GM12878 (cell line): ENCODE results near the gene CHAMP1. TPM values are rescaled to one million over a fixed set of nuclear protein-coding genes. Genes with fewer than 3 reads are reported as not detected.

Source experiments
- ATAC-seq: fragments of 200-7000 bp; cut with Tn5 transposase; 3 replicates; pipeline ENCODE4 v1.9.1; 2020; ENCODE audit warnings: mild to moderate bottlenecking, moderate library complexity
- BruUV-seq: library from RNA; stranded (reverse); fragments of 400-500 nt; replicated peaks from 2 replicates; lab custom pipeline; 2021; lab: Mats Ljungman, UMichigan
- CTCF ChIA-PET: fragments of 300-600 bp; sonication (Branson Sonifier 250); formaldehyde crosslinking; extraction: SDS; loops from one replicate; lab custom pipeline; 2021; ENCODE audit warnings: inconsistent platforms; lab: Yijun Ruan, JAX
- POLR2A ChIA-PET: fragments of 350-600 bp; formaldehyde crosslinking; extraction: SDS; loops from one replicate; lab custom pipeline; 2021; ENCODE audit warnings: inconsistent platforms; lab: Charles Lee
- RAD21 ChIA-PET: fragments of 300-600 bp; sonication (Branson Sonifier 250); formaldehyde crosslinking; loops from one replicate; lab custom pipeline; 2023; ENCODE audit warnings: antibody characterized with exemption; ENCODE audit not compliant: unreplicated experiment; lab: Charles Lee
- SMC1A ChIA-PET: fragments of 300-600 bp; sonication (Branson Sonifier 250); formaldehyde crosslinking; loops from one replicate; lab custom pipeline; 2023; ENCODE audit not compliant: unreplicated experiment, uncharacterized antibody; lab: Charles Lee
- DNase-seq: peaks from one replicate; pipeline ENCODE4 v3.0.0-alpha.2; 2011; ENCODE audit warnings: low read depth, low spot score
- FAIRE-seq: peaks from 3 replicates; lab custom pipeline; 2011; peaks lifted over from hg19 to GRCh38; lab: Jason Lieb, UNC
- H2AFZ ChIP-seq: 2 replicates; pipeline ENCODE4 v1.6.0; 2011; ENCODE audit warnings: low read depth, low read length, control low read depth; ENCODE audit not compliant: control insufficient read depth
- H3K27ac ChIP-seq: 2 replicates; pipeline ENCODE4 v1.5.1; 2011; ENCODE audit warnings: control low read depth; ENCODE audit not compliant: control insufficient read depth, insufficient read depth
- H3K27me3 ChIP-seq, 2 experiments: replicated peaks in 1 of 2; 2 replicates each; pipeline versions ENCODE4 v1.6.0 to v1.6.1; 2011; ENCODE audit warnings: low read length in 1 of 2; ENCODE audit not compliant: control insufficient read depth in 2 of 2, insufficient read depth in 2 of 2
- H3K36me3 ChIP-seq, 2 experiments: 2 replicates each; pipeline ENCODE4 v1.5.1; 2011; ENCODE audit warnings: low read length in 1 of 2; ENCODE audit not compliant: control insufficient read depth in 2 of 2, insufficient read depth in 2 of 2
- H3K4me1 ChIP-seq: 2 replicates; pipeline ENCODE4 v1.6.1; 2011; ENCODE audit warnings: mild to moderate bottlenecking, low read length, moderate library complexity, mixed read lengths; ENCODE audit not compliant: control insufficient read depth, insufficient read depth
- H3K4me2 ChIP-seq: 2 replicates; pipeline ENCODE4 v1.6.0; 2011; ENCODE audit warnings: control low read depth; ENCODE audit not compliant: control insufficient read depth, insufficient read depth
- H3K4me3 ChIP-seq: fragments of 200-600 bp; sonication (generic); 2 replicates; pipeline ENCODE4 v1.5.1; 2016
- H3K79me2 ChIP-seq: 2 replicates; pipeline ENCODE4 v1.6.0; 2011; ENCODE audit warnings: low read length; ENCODE audit not compliant: control insufficient read depth, insufficient read depth
- H3K9ac ChIP-seq: 2 replicates; pipeline ENCODE4 v1.8.0; 2011; ENCODE audit warnings: low read length, control low read depth, mixed read lengths; ENCODE audit not compliant: control insufficient read depth, insufficient read depth
- H3K9me3 ChIP-seq: replicated peaks from 3 replicates; pipeline ENCODE4 v1.5.1; 2011; ENCODE audit warnings: mild to moderate bottlenecking, low read length; ENCODE audit not compliant: control insufficient read depth, insufficient read depth
- H4K20me1 ChIP-seq: 2 replicates; pipeline ENCODE4 v1.6.0; 2011; ENCODE audit not compliant: control insufficient read depth, insufficient read depth
- ASH2L ChIP-seq: fragments of 300-600, 200-600 bp; sonication (generic); IDR thresholded peaks from 2 replicates; pipeline ENCODE4 v1.6.1; 2017; ENCODE audit warnings: low read depth, mild to moderate bottlenecking, borderline replicate concordance
- BACH1 ChIP-seq: fragments of 450-650 bp; IDR thresholded peaks from 2 replicates; pipeline ENCODE4 v1.6.1; 2017; ENCODE audit warnings: mild to moderate bottlenecking, borderline replicate concordance
- CREM ChIP-seq: IDR thresholded peaks from 2 replicates; pipeline ENCODE4 v1.6.1; 2014; ENCODE audit warnings: antibody characterized with exemption, low read depth
- E2F8 ChIP-seq: fragments of 450-650 bp; IDR thresholded peaks from 2 replicates; pipeline ENCODE4 v1.6.1; 2018; ENCODE audit warnings: mild to moderate bottlenecking, low read depth, moderate library complexity; ENCODE audit not compliant: partially characterized antibody
- ESRRA ChIP-seq: IDR thresholded peaks from 2 replicates; pipeline ENCODE4 v1.6.1; 2012; ENCODE audit warnings: mild to moderate bottlenecking, low read length, improper control_type of control experiment
- KDM1A ChIP-seq: fragments of 200-600 bp; sonication (generic); IDR thresholded peaks from 2 replicates; pipeline ENCODE4 v1.6.1; 2016; ENCODE audit warnings: borderline replicate concordance
- MLLT1 ChIP-seq: fragments of 450-650 bp; IDR thresholded peaks from 2 replicates; pipeline ENCODE4 v1.6.1; 2016; ENCODE audit warnings: mild to moderate bottlenecking
- PAX5 ChIP-seq: IDR thresholded peaks from 2 replicates; pipeline ENCODE4 v1.6.1; 2011; ENCODE audit warnings: low read depth, low read length, borderline replicate concordance
- POLR2A ChIP-seq: IDR thresholded peaks from 2 replicates; pipeline ENCODE4 v1.6.1; 2011; ENCODE audit warnings: low read depth, mild to moderate bottlenecking, low read length
- POLR2AphosphoS2 ChIP-seq: IDR thresholded peaks from 2 replicates; pipeline ENCODE4 v1.6.1; 2011; ENCODE audit warnings: low read depth, mild to moderate bottlenecking, low read length, improper control_type of control experiment, moderate library complexity
- RBBP5 ChIP-seq: fragments of 200-600 bp; sonication (generic); conservative IDR thresholded peaks from 2 replicates; pipeline ENCODE4 v1.6.1; 2016
- WGBS: methylation state at CpG from one replicate; pipeline ENCODE4 v1.1.6; 2016; ENCODE audit warnings: low lambda C conversion rate; ENCODE audit not compliant: insufficient replicate concordance, insufficient coverage; ENCODE audit errors: missing lambda C conversion rate; 5-methylcytosine and 5-hydroxymethylcytosine counted together
- in situ Hi-C: fragments of 300-500 bp; cut with MboI; formaldehyde crosslinking; loops from 9 replicates; pipeline ENCODE4 v1.14.3; 2018; ENCODE audit warnings: mixed read lengths
- intact Hi-C: fragments of 100-400 bp; cut with micrococcal nuclease; formaldehyde crosslinking; loops from one replicate; pipeline ENCODE4 v1.14.2; 2022; ENCODE audit not compliant: unreplicated experiment
- polyA plus RNA-seq, 11 experiments: library from polyadenylated mRNA; depleted of rRNA in 4 of 11; unstranded in 6 of 11; stranded (reverse) in 5 of 11; fragments of >200 nt; fragmentation: Nextera tagmentation in 4 of 11; fragmentation: Illumina TruSeq in 1 of 11; extraction: Ambion mirVana in 4 of 11; extraction: Trizol in 1 of 11; gene quantifications; 1 replicate in 1 of 11; 2 replicates in 10 of 11; pipeline versions ENCODE4 v1.2.1 to v1.2.3, GENCODE V29; 2011 to 2016; ENCODE audit warnings: inconsistent platforms in 2 of 11, missing spikeins in 2 of 11, low read depth in 1 of 11
- total RNA-seq, 4 experiments: library from RNA; depleted of rRNA in 3 of 4; stranded (reverse); fragments of >200 nt in 3 of 4; fragmentation: Illumina TruSeq in 1 of 4; extraction: Trizol in 1 of 4; gene quantifications; 2 replicates each; pipeline versions ENCODE4 v1.2.1 to v1.2.3, GENCODE V29; 2013 to 2021

The CHAMP1 gene
- total and polyA plus RNA-seq, 10 of the 15 experiments (the other 5 are each of a cell fraction or from before 2014, with no cell fraction given), result 1.1 to 54.8 (median 23.9) TPM

- intact Hi-C loops (no loop called here), in situ Hi-C loops (no loop called here)
- ChIA-PET CTCF (interaction anchor here (0.6 to 0.7 kb wide), 2 partner anchors 15 to 76 kb away, joined by 3 to 4 read pairs; partner anchors contain the start of gene UPF3A), RAD21 (no interaction called here), POLR2A (interaction anchor here (0.7 kb wide), 1 partner anchor 463 kb away, joined by 3 read pairs; no protein-coding TSS in a partner anchor), SMC1A (interaction anchor here (1.5 kb wide), 1 partner anchor 27 kb away, joined by 3 read pairs; no protein-coding TSS in a partner anchor)
- BruUV-seq, result no TSS peak
- H3K27ac ChIP-seq, result no peak overlapping the region
- 81% methylated on average over 5 of the region's 5 CpGs for WGBS
- H2AFZ ChIP-seq, result no peak overlapping the region
- DNase-seq (no peak), ATAC-seq (no peak), FAIRE-seq (no peak)
- H3K4me3 ChIP-seq, result no peak overlapping the region
- peaks cover 9 to 23% of the 10 kb centered on the region in 2 experiments for H3K36me3 ChIP-seq
- H3K4me1 ChIP-seq, result peaks cover 29% of the 10 kb centered on the region
- H3K79me2 ChIP-seq, result peaks cover 2% of the 10 kb centered on the region; the same call in 1 of the 2 replicates
- no peaks in the 10 kb centered on the region for H3K27me3 ChIP-seq
- H3K9ac ChIP-seq, result no peak overlapping the region
- TF ChIP-seq MLLT1 (no peak), PAX5 (no peak), ESRRA (no peak), BACH1 (no peak), RBBP5 (no peak), CREM (no peak), E2F8 (no peak), ASH2L (no peak), KDM1A (no peak), POLR2AphosphoS2 (no peak), POLR2A (no peak)
- no peak overlapping the region for H3K4me2 ChIP-seq
- peaks cover 7% of the 10 kb centered on the region; the same call in 2 of the 3 replicates for H3K9me3 ChIP-seq
- H4K20me1 ChIP-seq, result no peaks in the 10 kb centered on the region
Observed at GRCh38 chr13:114266241-114266640, 48.1 kb upstream of the CHAMP1 start.
